Measurements from ENCODE around the gene TRIM29. TPM values are rescaled to one million over a fixed set of nuclear protein-coding genes. Genes with fewer than 3 reads are reported as not detected.

TRIM29 gene
- polyA plus RNA-seq, 1 donor: 1.8 TPM

DNA sequence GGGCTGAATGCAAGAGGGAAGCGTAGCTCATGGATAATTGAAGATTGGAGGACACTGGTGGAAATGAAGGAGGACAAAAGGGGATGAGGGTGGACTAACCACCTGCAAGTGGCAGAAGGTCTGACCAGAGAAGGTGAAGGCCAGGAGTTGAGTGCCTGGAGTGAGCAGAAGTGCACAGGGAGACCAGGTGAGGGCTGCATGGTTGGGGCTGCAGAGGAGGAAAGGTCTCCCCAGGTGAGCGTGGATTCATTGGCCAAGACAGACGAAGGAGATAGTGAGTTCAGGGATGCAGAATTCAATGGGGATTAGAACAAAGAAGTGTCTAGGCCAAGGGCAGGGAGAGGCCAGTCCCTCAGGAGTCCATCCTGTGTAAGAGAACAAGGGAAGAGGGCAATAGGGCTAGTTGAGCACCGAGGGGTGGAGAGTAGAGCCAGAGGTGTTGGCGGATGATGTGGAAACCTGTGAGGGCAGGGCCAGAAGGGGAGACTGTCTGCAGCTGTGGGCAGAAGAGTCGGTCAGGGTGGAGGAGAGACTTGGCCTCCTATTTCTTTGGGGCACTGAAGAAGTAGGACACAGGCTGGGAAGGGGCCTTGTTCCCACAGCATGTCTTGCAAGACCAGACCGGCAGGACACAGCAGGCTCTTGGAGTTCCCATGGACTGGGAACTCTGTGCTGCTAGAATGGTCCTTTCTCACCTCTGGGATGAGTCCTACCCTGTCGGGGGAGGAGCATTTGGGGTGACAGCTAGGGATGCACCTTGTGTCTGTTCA, 6.7 kb downstream of the TRIM29 start:
- Histone ChIP-seq H3K27ac (ENCODE audit: low read length) (no peak overlapping the region), H3K9me3 (ENCODE audit: control insufficient read depth, low read depth, low read length) (no peaks in the 10 kb centered on the region), H3K36me3 (ENCODE audit: control insufficient read depth, insufficient read depth, low read length) (no peaks in the 10 kb centered on the region), H3K27me3 (ENCODE audit: control insufficient read depth, insufficient read depth, low read length) (no peaks in the 10 kb centered on the region), H3K4me1 (ENCODE audit: control insufficient read depth, insufficient read depth, low read length) (peaks cover 20% of the 10 kb centered on the region), H3K4me3 (ENCODE audit: low read length) (no peak overlapping the region)
- 100% methylated on average over 1 of the region's 8 CpGs for WGBS (ENCODE audit: insufficient coverage, low lambda C conversion rate)
- no peak for DNase-seq

DNA sequence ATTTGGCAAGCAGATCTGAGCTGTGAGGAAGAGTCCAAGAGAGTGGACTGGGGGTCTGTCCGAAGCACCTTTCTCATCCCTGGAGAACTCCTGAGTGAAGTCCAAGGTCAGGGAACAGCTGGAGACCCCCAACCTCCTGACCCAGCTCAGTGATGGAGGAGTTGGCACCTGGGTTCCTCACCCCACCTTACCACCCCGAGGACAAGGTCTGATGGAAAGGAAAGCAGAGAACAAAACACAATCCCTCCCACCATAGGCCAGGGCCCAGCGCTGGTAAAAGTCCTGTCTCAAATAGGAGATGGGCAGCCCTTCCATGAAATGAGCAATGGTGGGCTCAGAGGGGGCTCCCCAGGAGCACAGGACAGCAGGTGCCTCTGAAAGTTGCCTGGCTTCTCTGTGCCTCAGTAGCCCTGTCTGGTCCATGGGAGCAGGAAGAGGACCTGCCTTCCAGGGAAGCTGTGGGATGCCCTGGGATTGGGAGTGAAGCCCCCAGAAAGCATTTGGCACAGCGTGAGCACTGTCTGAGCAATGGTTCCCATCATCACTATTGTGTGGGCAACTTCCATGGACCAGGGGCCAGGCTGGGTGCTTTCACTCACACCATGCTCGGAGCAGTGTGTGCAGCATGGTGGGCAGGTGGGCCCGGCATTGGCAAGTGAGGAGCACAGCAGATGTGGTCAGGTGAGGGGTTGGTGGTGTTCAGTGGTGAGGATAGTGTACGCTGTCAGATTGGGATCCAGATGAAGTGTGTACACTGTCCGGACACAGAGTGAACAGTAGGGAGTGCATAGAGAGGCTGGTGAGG, 7.5 kb downstream of the TRIM29 start:
- Histone ChIP-seq H3K36me3 (ENCODE audit: control insufficient read depth, insufficient read depth, low read length) (no peaks in the 10 kb centered on the region), H3K27me3 (ENCODE audit: control insufficient read depth, insufficient read depth, low read length) (no peaks in the 10 kb centered on the region), H3K9me3 (ENCODE audit: control insufficient read depth, low read depth, low read length) (no peaks in the 10 kb centered on the region), H3K27ac (ENCODE audit: low read length) (no peak overlapping the region), H3K4me3 (ENCODE audit: low read length) (no peak overlapping the region), H3K4me1 (ENCODE audit: control insufficient read depth, insufficient read depth, low read length) (peaks cover 20% of the 10 kb centered on the region)
- no peak for DNase-seq
- WGBS (ENCODE audit: insufficient coverage, low lambda C conversion rate): 100% methylated on average over 1 of the region's 8 CpGs

GRCh38 chr11:120129570-120129969, 8.3 kb downstream of the TRIM29 start:
- H3K4me3 ChIP-seq (ENCODE audit: low read length): no peak overlapping the region
- peaks cover 20% of the 10 kb centered on the region for H3K4me1 ChIP-seq (ENCODE audit: control insufficient read depth, insufficient read depth, low read length)
- no peak overlapping the region for H3K27ac ChIP-seq (ENCODE audit: low read length)
- WGBS (ENCODE audit: insufficient coverage, low lambda C conversion rate): no CpG with 5 or more reads among the region's 9 CpGs
- no peak for DNase-seq
- H3K9me3 ChIP-seq (ENCODE audit: control insufficient read depth, low read depth, low read length): no peaks in the 10 kb centered on the region
- no peaks in the 10 kb centered on the region for H3K36me3 ChIP-seq (ENCODE audit: control insufficient read depth, insufficient read depth, low read length)
- no peaks in the 10 kb centered on the region for H3K27me3 ChIP-seq (ENCODE audit: control insufficient read depth, insufficient read depth, low read length)

- peak overlapping the region; percentile 51 for H3K27ac ChIP-seq (ENCODE audit: low read length)
- H3K4me1 ChIP-seq (ENCODE audit: control insufficient read depth, insufficient read depth, low read length): peaks cover 22% of the 10 kb centered on the region
- no peaks in the 10 kb centered on the region for H3K9me3 ChIP-seq (ENCODE audit: control insufficient read depth, low read depth, low read length)
- WGBS (ENCODE audit: insufficient coverage, low lambda C conversion rate): no CpG with 5 or more reads among the region's 14 CpGs
- H3K36me3 ChIP-seq (ENCODE audit: control insufficient read depth, insufficient read depth, low read length): no peaks in the 10 kb centered on the region
- peak; percentile 96 to 97 for DNase-seq
- no peaks in the 10 kb centered on the region for H3K27me3 ChIP-seq (ENCODE audit: control insufficient read depth, insufficient read depth, low read length)
- H3K4me3 ChIP-seq (ENCODE audit: low read length): no peak overlapping the region
Observed at GRCh38 chr11:120128392-120129119, 9.4 kb downstream of the TRIM29 start.

- H3K36me3 ChIP-seq (ENCODE audit: control insufficient read depth, insufficient read depth, low read length): no peaks in the 10 kb centered on the region
- WGBS (ENCODE audit: insufficient coverage, low lambda C conversion rate): no CpG with 5 or more reads among the region's 7 CpGs
- DNase-seq: no peak
- no peak overlapping the region for H3K4me3 ChIP-seq (ENCODE audit: low read length)
- no peaks in the 10 kb centered on the region for H3K9me3 ChIP-seq (ENCODE audit: control insufficient read depth, low read depth, low read length)
- H3K27me3 ChIP-seq (ENCODE audit: control insufficient read depth, insufficient read depth, low read length): no peaks in the 10 kb centered on the region
- H3K27ac ChIP-seq (ENCODE audit: low read length): no peak overlapping the region
- H3K4me1 ChIP-seq (ENCODE audit: control insufficient read depth, insufficient read depth, low read length): peaks cover 21% of the 10 kb centered on the region
Observed at GRCh38 chr11:120127236-120127635, 10.7 kb downstream of the TRIM29 start.

DNA sequence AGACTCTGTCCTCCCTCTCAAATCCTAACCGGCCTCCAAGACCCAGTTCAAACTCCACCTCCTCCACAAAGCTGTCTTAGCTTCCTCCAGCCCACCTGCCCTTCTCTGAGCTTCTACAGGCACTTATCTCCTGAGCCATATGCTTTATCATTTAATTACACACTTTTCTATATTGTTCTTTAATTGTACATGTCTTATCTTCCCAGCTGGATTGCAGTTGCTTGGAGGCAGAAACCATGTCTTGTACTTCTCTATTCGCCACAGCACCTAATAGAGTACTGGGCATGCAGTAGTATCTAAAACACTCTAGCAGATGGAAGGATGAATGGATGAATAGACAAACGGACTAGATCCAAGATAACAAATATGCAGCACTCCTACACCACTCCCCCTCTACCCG, 11.3 kb downstream of the TRIM29 start:
- Histone ChIP-seq H3K4me1 (ENCODE audit: control insufficient read depth, insufficient read depth, low read length) (peaks cover 20% of the 10 kb centered on the region), H3K9me3 (ENCODE audit: control insufficient read depth, low read depth, low read length) (no peaks in the 10 kb centered on the region), H3K36me3 (ENCODE audit: control insufficient read depth, insufficient read depth, low read length) (no peaks in the 10 kb centered on the region), H3K4me3 (ENCODE audit: low read length) (no peak overlapping the region), H3K27ac (ENCODE audit: low read length) (no peak overlapping the region), H3K27me3 (ENCODE audit: control insufficient read depth, insufficient read depth, low read length) (no peaks in the 10 kb centered on the region)
- DNase-seq: no peak
- 0% methylated on average over 1 of the region's 4 CpGs for WGBS (ENCODE audit: insufficient coverage, low lambda C conversion rate)

DNA sequence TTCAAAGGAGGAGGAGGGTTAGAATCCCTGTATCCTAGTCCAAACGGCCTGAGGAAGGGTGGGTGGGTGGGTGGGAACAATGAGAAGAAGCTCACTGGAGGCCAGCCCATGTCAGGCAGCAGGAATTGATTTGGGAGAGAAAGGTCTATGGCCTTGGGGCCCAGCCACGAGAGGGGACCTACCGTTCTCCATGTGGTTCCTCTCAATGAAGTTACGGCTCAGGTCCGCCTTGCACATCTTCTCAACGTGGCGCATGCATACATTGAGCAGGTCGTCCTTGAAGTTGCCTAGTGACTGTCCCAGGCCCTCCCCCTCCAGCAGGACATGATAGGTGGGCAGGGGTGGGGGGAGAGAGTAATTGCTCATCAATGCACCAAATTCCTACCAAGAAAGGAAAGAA, 12.4 kb downstream of the TRIM29 start:
- Histone ChIP-seq H3K27me3 (ENCODE audit: control insufficient read depth, insufficient read depth, low read length) (no peaks in the 10 kb centered on the region), H3K36me3 (ENCODE audit: control insufficient read depth, insufficient read depth, low read length) (no peaks in the 10 kb centered on the region), H3K4me1 (ENCODE audit: control insufficient read depth, insufficient read depth, low read length) (peaks cover 20% of the 10 kb centered on the region), H3K27ac (ENCODE audit: low read length) (no peak overlapping the region), H3K9me3 (ENCODE audit: control insufficient read depth, low read depth, low read length) (no peaks in the 10 kb centered on the region), H3K4me3 (ENCODE audit: low read length) (no peak overlapping the region)
- no peak for DNase-seq
- WGBS (ENCODE audit: insufficient coverage, low lambda C conversion rate): no CpG with 5 or more reads among the region's 8 CpGs

DNA sequence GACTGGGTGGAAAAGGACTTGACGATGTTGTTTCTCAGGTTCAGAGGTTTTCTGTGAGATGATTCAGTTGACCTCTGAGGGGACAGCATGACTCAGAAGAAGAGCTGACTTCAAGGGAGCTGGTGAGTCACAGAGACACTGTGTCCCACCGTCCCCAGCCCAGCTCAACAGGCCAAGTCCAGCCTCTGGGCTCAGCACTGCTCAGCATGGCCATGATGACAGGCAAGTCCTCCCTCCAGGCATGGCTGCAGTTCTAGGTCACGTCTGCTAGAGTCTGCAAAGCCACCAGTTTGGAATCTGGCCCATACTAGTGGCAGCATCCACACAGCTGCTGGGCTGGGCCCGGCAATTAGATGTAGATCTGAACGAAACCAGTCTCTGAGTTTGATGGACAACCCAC, 12.9 kb downstream of the TRIM29 start:
- Histone ChIP-seq H3K4me1 (ENCODE audit: control insufficient read depth, insufficient read depth, low read length) (peaks cover 20% of the 10 kb centered on the region), H3K27ac (ENCODE audit: low read length) (no peak overlapping the region), H3K36me3 (ENCODE audit: control insufficient read depth, insufficient read depth, low read length) (no peaks in the 10 kb centered on the region), H3K27me3 (ENCODE audit: control insufficient read depth, insufficient read depth, low read length) (no peaks in the 10 kb centered on the region), H3K9me3 (ENCODE audit: control insufficient read depth, low read depth, low read length) (no peaks in the 10 kb centered on the region), H3K4me3 (ENCODE audit: low read length) (no peak overlapping the region)
- WGBS (ENCODE audit: insufficient coverage, low lambda C conversion rate): no CpG with 5 or more reads among the region's 5 CpGs
- no peak for DNase-seq

GRCh38 chr11:120124355-120124754, 13.6 kb downstream of the TRIM29 start:
- Histone ChIP-seq H3K27ac (ENCODE audit: low read length) (no peak overlapping the region), H3K9me3 (ENCODE audit: control insufficient read depth, low read depth, low read length) (no peaks in the 10 kb centered on the region), H3K27me3 (ENCODE audit: control insufficient read depth, insufficient read depth, low read length) (no peaks in the 10 kb centered on the region), H3K36me3 (ENCODE audit: control insufficient read depth, insufficient read depth, low read length) (no peaks in the 10 kb centered on the region), H3K4me3 (ENCODE audit: low read length) (no peak overlapping the region), H3K4me1 (ENCODE audit: control insufficient read depth, insufficient read depth, low read length) (peaks cover 16% of the 10 kb centered on the region)
- WGBS (ENCODE audit: insufficient coverage, low lambda C conversion rate): no CpG with 5 or more reads among the region's 14 CpGs
- no peak for DNase-seq

GRCh38 chr11:120123946-120124345, 14.0 kb downstream of the TRIM29 start:
- Histone ChIP-seq H3K27ac (ENCODE audit: low read length) (no peak overlapping the region), H3K9me3 (ENCODE audit: control insufficient read depth, low read depth, low read length) (no peaks in the 10 kb centered on the region), H3K4me1 (ENCODE audit: control insufficient read depth, insufficient read depth, low read length) (peaks cover 12% of the 10 kb centered on the region), H3K36me3 (ENCODE audit: control insufficient read depth, insufficient read depth, low read length) (no peaks in the 10 kb centered on the region), H3K27me3 (ENCODE audit: control insufficient read depth, insufficient read depth, low read length) (no peaks in the 10 kb centered on the region), H3K4me3 (ENCODE audit: low read length) (no peak overlapping the region)
- no peak for DNase-seq
- no CpG with 5 or more reads among the region's 13 CpGs for WGBS (ENCODE audit: insufficient coverage, low lambda C conversion rate)

All from large intestine (tissue), 3 donors.